Kidney tubule cell (primary cell): Measurements from ENCODE around the gene IRF7.

Experiments
- DNase-seq: peaks from one replicate; pipeline ENCODE4 v3.0.0-alpha.2; 2018; ENCODE audit warnings: low spot score

IRF7 gene

DNA sequence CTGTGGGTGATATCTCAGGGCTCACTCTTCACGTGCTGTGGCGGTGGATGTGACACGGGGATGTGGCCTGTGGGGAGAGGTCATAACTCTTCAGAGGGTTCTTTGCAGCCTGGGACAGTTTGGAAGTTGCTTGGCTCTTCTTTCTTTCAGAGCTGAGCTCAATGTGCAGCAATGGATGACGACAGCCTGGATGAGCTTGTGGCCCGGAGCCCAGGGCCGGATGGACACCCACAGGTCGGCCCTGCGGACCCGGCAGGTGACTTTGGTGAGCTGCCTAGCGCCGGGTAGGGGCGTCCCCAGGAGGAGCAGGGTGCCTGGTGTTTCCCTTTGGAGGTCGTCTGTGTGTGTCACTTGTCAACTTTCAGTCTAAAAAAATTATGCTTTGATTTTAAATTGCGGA is 34.4 kb downstream of the IRF7 start:
- no peak for DNase-seq

GRCh38 chr11:579830-580601 is 35.7 kb downstream of the IRF7 start:
- peak; percentile 53 for DNase-seq

DNA sequence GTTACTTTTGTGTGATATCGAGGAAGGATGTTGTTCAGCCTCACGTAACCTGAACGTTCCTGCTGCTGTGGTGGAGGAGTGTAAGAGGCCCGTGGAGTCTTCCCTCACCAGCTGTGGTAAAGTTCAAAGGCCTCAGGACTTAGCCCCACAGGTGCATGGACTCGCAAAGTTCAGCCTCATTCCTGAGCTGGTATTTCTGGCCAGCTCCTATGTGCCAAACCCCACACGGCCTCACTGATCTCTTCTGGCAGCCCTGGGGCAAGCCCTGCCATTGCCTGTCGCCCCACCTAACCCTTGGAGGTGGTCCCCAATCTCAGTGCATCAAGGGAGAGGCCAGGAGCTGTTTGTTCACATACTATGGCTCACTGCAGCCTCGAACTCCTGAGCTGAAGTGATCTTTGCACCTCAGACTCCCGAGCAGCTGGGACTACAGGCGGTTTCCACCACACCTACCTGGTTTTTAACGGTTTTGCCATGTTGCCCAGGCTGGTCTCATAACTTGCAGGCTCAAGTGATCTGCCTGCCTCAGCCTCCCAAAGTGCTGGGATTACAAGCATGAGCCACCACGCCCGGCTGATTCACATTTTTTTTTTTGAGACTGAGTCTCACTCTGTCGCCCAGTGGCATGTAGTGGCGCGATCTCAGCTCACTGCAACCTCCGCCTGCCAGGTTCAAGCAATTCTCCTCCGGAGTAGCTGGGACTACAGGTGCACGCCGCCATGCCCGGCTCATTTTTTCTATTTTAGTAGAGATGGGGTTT is 37.3 kb downstream of the IRF7 start:
- peak; percentile 43 for DNase-seq

- DNase-seq: no peak
Observed at GRCh38 chr11:577611-577894, 38.2 kb downstream of the IRF7 start.

DNA sequence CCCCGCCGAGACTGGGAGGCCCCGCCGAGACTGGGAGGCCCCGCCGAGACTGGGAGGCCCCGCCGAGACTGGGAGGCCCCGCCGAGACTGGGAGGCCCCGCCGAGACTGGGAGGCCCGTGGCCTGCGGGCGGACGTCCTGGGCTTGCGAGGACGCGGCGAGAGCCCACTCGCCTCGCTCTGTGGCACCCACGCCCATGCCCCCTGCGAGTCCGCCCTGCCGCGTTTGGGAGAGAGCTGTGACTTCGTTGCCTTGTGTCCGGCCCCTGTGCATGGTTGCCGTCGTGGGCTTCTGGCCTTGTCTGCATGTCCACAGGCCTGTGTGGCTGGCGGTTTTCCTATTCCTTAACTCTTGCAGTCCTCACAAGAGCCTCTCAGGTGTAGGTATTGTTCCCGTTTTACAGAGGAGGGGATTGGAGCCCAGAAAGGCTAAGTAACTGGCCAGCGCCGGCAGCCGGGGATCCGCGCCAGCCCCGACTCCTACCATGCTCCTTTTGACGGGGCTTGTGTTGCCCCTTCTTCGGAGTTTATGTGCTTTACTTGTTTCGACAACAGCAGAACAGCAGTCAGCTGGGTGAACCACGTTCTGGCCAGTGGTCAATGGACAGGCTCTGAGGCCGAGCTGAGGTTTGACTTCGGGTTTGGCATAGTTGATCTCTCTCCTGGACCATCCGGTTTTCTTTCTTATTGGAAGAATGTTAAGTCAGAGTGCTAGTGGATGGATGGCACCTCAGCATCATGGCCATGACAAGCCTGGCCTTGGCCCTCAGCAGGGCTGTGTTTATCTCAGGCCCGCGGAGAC is 38.7 kb downstream of the IRF7 start:
- DNase-seq: peak; percentile 10

DNA sequence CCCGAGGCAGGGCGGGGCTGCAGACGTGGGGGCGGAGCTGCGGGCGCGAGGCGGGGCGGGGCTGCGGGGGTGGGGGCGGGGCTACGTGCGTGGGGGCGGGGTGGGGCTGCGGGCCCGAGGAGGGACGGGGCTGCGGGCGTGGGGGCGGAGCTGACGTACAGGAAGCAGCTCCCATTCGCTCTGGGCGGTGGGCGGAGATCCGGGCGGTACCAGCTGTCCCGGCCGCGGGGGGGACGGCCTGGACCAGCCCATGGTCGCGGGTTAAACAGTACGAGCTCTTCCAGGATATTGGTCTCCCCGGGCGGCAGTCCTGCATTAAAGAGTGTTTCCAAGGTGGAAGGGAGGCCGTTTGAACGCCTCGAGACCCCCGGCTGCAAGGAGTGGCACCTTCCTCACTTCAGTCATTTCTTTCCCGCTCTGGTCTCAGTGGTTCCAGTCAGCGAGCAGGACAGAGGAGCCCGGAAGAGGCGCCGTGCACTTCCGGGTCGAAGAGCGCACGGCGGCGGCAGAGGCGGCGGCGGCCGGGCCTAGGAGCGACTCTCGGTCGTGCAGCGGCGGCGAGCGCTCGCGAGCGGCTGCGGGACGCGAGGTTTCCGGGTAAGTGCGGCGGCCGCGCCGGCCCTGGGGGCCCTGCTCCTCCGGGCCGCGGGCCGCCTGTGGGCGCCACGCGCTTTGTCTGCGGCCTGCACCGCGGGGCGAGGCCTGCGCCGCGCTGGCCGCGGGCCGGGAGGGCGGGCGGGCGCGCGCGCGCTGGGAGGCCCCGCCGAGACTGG is 39.6 kb downstream of the IRF7 start, which contains the start of gene PHRF1:
Gene PHRF1 (plus strand): TSS at position 475 of the 773 bp plus-strand sequence. CDS start 5,043 bp downstream, outside the sequence.
- peak; percentile 94 for DNase-seq

- peak; percentile 78 for DNase-seq
Observed at GRCh38 chr11:575313-575995, 40.3 kb downstream of the IRF7 start.

- no peak for DNase-seq
Observed at GRCh38 chr11:574632-575312, 41.0 kb downstream of the IRF7 start.

DNA sequence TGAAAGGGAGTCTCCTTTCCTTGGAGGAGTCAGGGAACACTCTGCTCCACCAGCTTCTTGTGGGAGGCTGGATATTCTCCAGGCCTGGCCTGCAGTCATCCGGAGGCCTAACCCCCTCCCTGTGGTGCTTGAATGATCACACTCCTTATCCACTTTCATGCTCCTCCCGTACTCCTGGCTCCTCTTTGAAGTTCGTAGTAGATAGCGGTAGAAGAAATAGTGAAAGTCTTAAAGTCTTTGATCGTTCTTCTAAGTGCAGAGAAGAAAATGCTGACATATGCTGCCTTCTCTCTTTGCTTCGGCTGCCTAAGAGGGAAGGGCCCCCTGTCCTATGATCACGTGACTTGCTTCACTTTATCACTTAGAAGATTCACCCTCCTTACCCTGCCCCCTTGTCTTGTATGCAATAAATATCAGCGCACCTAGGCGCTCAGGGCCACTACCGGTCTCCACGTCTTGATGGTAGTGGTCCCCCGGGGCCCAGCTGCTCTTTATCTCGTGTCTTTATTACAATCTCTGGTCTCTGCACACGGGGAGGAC is 41.6 kb downstream of the IRF7 start:
- peak; percentile 21 for DNase-seq

DNA sequence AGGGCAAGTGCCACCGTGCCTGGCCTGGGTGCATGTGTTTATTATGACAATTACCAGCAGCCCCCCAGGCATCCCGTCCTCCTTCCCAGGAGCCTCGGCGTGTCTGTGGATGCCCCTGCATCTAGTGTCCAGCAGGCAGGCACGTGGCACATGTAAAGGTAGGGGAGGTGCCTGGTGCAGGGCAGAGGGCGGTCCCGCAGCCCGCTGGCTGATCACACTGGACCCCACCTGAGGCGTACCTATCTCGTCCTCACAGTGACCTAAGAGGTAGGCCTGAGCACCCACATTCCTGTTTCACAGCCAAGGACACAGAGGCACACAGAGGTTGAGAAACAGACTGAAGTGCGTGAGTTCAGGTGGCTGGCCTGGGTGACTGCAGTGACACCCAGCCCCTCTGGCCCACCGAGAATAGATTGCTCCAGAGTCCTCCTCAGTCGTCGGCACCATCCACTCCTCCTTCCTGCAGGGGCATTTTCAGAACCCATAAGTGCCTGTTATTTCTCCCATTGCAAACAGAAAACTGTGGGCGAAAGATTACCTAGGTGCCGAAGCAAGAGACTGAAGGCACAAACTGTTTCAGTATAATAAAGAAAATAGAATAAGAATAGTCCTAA is 42.5 kb downstream of the IRF7 start:
- no peak for DNase-seq

- no peak for DNase-seq
Observed at GRCh38 chr11:571802-572185, 44.0 kb downstream of the IRF7 start.

DNA sequence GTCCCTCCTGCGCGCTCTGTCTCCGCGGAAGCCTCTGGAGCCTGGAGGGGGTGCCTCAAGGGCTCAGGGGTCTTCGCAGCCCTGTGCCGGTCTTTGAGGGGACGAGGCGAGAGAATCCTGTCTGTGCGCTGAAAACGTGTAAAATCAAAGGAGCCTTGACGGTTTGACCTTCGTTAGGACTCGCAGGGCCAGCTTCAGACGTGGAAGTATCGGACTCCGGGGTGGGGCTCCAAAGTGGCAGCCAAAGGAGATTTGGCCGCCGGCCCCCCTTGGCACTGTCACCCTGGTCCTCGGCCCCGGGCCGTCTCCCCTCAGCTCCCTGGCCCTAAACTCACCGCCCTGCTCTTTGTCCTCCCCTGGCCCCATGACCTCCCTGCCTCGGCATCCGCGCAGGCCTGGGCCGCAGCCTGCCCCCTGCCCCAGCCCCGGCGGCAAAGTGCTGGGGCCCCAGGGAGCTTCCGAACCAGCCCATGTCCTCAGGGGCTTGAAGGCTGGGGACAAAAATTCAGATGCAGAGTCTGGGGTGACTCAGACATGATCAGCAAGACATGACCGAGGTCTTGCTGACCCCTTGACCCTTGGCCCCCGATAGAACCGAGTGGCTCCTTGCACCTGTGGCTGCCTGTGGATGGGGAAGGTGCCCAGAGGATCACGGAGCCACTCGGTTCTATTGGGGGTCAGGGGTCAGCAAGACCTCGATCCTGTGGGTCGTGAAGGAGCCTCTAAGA is 46.4 kb downstream of the IRF7 start:
- peak; percentile 15 for DNase-seq

DNA sequence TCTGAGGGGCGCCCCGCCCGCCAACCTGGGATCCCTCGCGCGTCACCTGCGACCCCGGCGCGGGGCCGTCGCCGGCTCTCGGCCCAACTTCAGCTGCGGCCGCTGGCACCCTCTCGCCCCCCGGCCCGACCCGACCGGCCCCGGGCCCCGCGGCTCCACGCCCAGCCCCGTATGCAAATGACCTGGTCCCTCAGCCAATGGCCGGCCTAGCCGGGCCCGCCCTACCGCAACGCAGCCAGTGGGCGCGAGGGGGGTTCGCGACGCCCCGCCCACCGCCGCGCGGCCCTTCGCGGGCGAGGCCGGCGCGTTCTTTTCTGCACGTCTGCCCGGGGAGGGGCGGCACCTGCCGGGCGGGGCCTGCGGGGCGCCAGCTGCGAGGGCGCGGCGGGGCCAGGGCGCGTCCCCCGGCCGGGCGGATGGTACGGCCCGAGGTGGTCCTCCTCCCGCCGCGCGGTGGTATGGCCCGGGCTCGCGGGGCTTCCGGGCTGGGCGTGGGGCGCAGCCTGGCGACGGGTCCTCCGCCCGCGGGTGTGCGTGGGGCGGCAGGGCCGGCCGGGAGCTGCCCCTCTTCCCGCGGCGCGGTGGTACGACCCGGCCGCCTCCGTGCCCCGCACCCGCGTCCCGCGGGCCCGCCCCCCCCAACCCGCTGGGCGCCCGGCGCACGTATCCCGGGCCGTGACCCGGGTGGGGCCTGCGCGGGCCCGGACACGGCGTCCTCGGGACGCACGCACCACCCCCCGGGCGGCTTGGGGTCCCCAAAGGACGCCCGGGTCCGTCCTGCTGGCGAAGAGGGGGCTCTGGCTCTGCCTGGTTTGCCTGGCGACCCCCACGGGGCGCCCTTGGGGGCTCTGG is 47.2 kb downstream of the IRF7 start:
- peak; percentile 97 for DNase-seq

DNA sequence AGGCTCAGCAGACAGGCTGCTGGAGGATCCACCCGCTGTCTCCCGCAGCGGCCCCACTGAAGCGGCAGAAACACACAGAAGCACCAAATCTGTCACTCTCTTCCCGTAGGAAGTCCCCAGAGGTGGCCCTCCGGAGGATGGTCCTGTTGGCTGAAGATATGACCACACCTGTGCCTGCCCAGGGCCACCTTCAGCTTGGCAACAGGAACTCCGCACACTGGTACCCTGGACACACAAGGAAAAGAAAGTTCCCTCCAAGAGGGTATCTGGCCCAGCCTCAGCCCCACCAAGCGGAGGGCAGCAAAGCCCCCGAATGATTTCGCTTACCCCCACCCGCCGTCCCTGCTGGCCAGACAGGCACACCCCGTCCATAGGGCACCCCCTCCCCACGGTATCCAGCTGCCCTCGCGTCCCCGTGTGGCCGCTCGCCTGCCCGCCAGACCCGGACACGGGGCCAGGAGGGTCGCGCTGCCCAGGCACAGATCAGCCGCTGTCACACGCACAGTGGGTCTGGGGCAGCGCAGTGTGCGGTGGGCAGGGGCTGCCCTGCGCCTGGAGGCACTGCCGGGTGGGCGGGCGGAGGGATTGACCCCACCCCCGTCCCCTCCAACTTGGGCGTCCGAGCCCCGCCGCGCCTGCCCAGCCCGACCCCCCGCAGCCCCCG is 48.0 kb downstream of the IRF7 start:
- DNase-seq: peak; percentile 28

DNA sequence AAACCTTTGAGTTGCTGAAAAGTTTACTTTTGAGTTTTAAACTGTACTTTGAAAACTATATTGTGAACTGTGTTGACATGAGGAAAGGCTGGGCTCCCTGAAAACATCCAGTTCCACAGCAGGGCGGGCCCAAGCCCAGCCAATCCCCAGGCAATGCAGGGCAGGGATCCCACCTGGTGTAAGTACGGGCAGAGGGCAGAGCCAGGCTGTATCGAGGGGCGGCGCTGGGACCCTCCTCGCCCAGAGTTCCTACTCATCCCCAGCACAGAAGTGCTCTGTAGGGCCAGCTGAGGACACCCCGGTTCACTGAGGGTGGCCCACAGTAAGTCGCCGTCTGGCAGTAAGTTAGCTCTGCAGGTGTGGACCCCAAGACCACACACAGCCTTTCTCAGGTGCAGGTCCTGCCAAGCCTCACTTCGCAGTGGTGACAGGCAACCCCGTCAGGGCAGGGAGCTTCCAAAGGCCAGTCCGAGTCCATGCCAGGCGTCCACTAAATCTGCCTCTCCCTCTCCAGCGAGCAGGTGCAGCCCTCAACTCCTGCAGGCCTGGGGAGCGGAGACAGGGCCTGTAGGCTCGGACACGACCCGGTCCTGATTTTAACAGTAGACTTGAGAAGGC is 48.6 kb downstream of the IRF7 start:
- DNase-seq: no peak

GRCh38 chr11:565921-566509 is 49.7 kb downstream of the IRF7 start:
- DNase-seq: peak; percentile 42
